Endodermal cell (in vitro differentiated cells): ENCODE data around the gene VPS35L. TPM values are rescaled to one million over a fixed set of nuclear protein-coding genes. Genes with fewer than 3 reads are reported as not detected.

Source experiments
- DNase-seq: peaks from one replicate; pipeline ENCODE4 v3.0.0-alpha.2; 2017
- H3K27ac ChIP-seq: 2 replicates; pipeline ENCODE4 v1.5.1; 2013; ENCODE audit warnings: mild to moderate bottlenecking, low read depth, low read length, moderate library complexity
- H3K27me3 ChIP-seq: 2 replicates; pipeline ENCODE4 v1.6.1; 2013; ENCODE audit warnings: mild to moderate bottlenecking, low read length, moderate library complexity; ENCODE audit not compliant: insufficient read depth, control insufficient read depth, poor library complexity, severe bottlenecking
- H3K36me3 ChIP-seq: 2 replicates; pipeline ENCODE4 v1.7.0; 2013; ENCODE audit warnings: mild to moderate bottlenecking, low read length, moderate library complexity; ENCODE audit not compliant: control insufficient read depth, insufficient read depth
- H3K4me1 ChIP-seq: one replicate; pipeline ENCODE4 v1.7.0; 2013; ENCODE audit warnings: low read length; ENCODE audit not compliant: control insufficient read depth, insufficient read depth
- H3K4me3 ChIP-seq: 2 replicates; pipeline ENCODE4 v1.5.1; 2013; ENCODE audit warnings: mild to moderate bottlenecking, low read length, moderate library complexity
- H3K9ac ChIP-seq: 2 replicates; pipeline ENCODE4 v1.6.1; 2013; ENCODE audit warnings: mild to moderate bottlenecking, low read length, moderate library complexity; ENCODE audit not compliant: poor library complexity, severe bottlenecking; ENCODE audit errors: extremely low read depth
- H3K9me3 ChIP-seq: 2 replicates; pipeline ENCODE4 v1.6.1; 2013; ENCODE audit warnings: mild to moderate bottlenecking, low read length, moderate library complexity; ENCODE audit not compliant: control insufficient read depth
- H3K27ac Mint-ChIP-seq: 2 replicates; pipeline ENCODE4 v1.8.0; 2020; ENCODE audit warnings: mixed read lengths
- H3K27me3 Mint-ChIP-seq: 2 replicates; pipeline ENCODE4 v1.8.0; 2021; ENCODE audit warnings: mild to moderate bottlenecking, mixed read lengths; ENCODE audit not compliant: insufficient read depth
- H3K36me3 Mint-ChIP-seq: 2 replicates; pipeline ENCODE4 v1.8.0; 2020; ENCODE audit warnings: low read depth, mixed read lengths
- H3K4me1 Mint-ChIP-seq: 2 replicates; pipeline ENCODE4 v1.8.0; 2020; ENCODE audit warnings: mixed read lengths
- H3K4me3 Mint-ChIP-seq: 2 replicates; pipeline ENCODE4 v1.8.0; 2020; ENCODE audit warnings: mild to moderate bottlenecking, moderate library complexity, mixed read lengths
- H3K9me3 Mint-ChIP-seq: 2 replicates; pipeline ENCODE4 v1.8.0; 2020; ENCODE audit warnings: mild to moderate bottlenecking, mixed read lengths
- WGBS, 2 experiments: methylation state at CpG; one replicate each; pipeline versions ENCODE4 v1.1.5 to v1.1.7; 2013; ENCODE audit warnings: missing lambda C conversion rate in 2 of 2, mixed read lengths in 1 of 2; ENCODE audit not compliant: insufficient coverage in 1 of 2, insufficient read length in 1 of 2; 5-methylcytosine and 5-hydroxymethylcytosine counted together
- total RNA-seq, 2 donors: library from RNA; stranded (reverse); fragmentation: NEBNext Ultra II Directional in 1 of 2; extraction: Animal tissue kit (Norgen Biotek cat#: 25700) in 1 of 2; gene quantifications; 2 replicates in 1 of 2; 3 replicates in 1 of 2; pipeline ENCODE4 v1.2.1, GENCODE V29; 2021
- TF ChIP-seq, protein P1 (sequence below): fragments of 200-600 bp; sonication (generic); conservative IDR thresholded peaks from 2 replicates; pipeline ENCODE4 v1.5.0; 2021; ENCODE audit warnings: antibody characterized with exemption, mild to moderate bottlenecking

VPS35L gene
- total RNA-seq, 2 donors from 2014 or later = 61.5 to 82.0 TPM

DNA sequence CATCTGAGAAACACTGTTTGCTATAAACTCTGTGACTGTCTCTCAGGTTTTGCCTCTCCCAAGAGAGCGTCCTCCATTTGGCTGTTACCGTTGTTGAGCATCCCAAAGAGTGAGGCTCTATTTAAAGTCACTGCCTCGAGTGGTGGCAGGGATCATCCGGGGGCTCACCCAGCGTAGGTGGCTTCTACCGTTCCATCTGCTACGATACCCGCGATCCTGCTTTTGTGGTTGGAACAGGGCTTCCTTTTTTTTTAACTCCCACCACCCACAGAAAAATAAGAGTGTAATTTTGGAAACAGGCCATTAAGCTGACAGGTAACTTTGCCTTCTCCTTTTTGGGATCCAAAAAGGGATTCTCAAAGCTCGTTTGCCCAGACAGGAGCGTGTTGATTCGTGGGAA is 126.1 kb downstream of the VPS35L start:
- Histone ChIP-seq H3K9ac (no peak overlapping the region), H3K27me3 (no peaks in the 10 kb centered on the region), H3K4me1 (no peaks in the 10 kb centered on the region), H3K36me3 (peaks cover 33% of the 10 kb centered on the region), H3K9me3 (peaks cover 12% of the 10 kb centered on the region), H3K4me3 (no peak overlapping the region), H3K27ac (no peak overlapping the region)
- no peak for DNase-seq
- peaks cover 59% of the 10 kb centered on the region for H3K36me3 Mint-ChIP-seq
- H3K4me3 Mint-ChIP-seq = no peak overlapping the region
- TF ChIP-seq, protein P1, sequence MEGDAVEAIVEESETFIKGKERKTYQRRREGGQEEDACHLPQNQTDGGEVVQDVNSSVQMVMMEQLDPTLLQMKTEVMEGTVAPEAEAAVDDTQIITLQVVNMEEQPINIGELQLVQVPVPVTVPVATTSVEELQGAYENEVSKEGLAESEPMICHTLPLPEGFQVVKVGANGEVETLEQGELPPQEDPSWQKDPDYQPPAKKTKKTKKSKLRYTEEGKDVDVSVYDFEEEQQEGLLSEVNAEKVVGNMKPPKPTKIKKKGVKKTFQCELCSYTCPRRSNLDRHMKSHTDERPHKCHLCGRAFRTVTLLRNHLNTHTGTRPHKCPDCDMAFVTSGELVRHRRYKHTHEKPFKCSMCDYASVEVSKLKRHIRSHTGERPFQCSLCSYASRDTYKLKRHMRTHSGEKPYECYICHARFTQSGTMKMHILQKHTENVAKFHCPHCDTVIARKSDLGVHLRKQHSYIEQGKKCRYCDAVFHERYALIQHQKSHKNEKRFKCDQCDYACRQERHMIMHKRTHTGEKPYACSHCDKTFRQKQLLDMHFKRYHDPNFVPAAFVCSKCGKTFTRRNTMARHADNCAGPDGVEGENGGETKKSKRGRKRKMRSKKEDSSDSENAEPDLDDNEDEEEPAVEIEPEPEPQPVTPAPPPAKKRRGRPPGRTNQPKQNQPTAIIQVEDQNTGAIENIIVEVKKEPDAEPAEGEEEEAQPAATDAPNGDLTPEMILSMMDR = no peak
- no peak overlapping the region for H3K27ac Mint-ChIP-seq
- H3K27me3 Mint-ChIP-seq = no peaks in the 10 kb centered on the region
- 92 to 100% methylated on average over 5 to 12 of the region's 12 CpGs for WGBS, 2 experiments
- H3K9me3 Mint-ChIP-seq = peaks cover 16% of the 10 kb centered on the region
- no peaks in the 10 kb centered on the region for H3K4me1 Mint-ChIP-seq

DNA sequence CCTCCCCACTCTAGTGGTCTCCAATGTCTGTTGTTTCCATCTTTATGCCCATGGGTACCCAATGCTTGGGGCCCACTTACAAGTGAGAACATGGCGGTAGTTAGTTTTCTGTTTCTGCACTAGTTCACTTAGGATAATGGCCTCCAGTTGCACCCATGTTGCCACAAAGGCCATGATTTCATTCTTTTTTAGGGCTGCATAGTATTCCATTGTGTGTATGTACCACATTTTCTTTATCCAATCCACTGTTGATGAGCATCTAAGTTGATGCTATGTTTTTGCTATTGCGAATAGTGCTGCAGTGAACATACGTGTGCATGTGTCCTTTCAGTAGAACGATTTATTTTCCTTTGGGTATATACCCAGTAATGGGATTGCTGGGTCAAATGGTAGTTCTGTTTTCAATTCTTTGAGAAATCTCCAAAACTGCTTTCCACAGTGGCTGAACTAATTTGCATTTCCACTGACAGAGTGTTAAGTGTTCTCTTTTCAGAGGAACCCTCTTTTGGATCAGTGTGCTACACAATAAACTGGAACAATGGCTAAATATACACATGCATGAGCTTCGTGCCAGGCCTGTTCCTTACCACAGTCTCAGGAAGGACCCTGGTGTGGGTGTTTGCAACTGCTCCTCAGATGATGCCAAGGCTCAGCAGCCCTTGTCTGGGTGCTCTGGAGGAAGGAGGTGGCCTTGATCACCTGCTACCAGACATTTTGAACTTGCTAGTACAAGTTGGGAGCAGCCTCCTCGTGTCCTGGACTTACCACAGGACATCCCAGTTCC is 128.1 kb downstream of the VPS35L start:
- 97 to 98% methylated on average over 6 of the region's 6 CpGs for WGBS, 2 experiments
- Mint-ChIP-seq H3K4me3 (no peak overlapping the region), H3K9me3 (peaks cover 16% of the 10 kb centered on the region), H3K27ac (no peak overlapping the region), H3K36me3 (peaks cover 68% of the 10 kb centered on the region), H3K27me3 (no peaks in the 10 kb centered on the region), H3K4me1 (peaks cover 7% of the 10 kb centered on the region)
- Histone ChIP-seq H3K4me3 (no peak overlapping the region), H3K36me3 (peaks cover 39% of the 10 kb centered on the region), H3K27ac (no peak overlapping the region), H3K4me1 (peaks cover 7% of the 10 kb centered on the region), H3K27me3 (no peaks in the 10 kb centered on the region), H3K9ac (no peak overlapping the region), H3K9me3 (peaks cover 12% of the 10 kb centered on the region)
- TF ChIP-seq, protein P1 = no peak
- no peak for DNase-seq

DNA sequence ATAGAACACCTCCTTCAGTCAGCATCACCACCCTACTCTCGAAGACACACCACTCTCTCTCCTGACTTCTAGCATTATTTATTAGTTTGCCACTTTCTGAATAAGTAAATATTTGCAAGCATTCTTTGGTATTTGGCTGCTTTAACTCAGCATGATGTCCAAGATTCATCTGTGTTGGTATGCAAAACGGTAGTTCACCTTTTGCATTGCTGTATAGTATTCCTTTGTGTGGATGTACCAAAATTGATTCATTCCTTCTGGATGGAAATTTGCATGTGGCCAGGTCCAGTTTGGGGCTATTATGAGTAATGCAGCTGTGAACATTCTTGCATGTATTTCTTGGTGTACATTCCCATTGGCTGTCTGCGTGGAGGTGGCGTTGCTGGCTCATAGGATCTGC is 129.7 kb downstream of the VPS35L start:
- no peaks in the 10 kb centered on the region for H3K27me3 ChIP-seq
- H3K4me3 ChIP-seq = no peak overlapping the region
- peaks cover 12% of the 10 kb centered on the region for H3K9me3 ChIP-seq
- no peak overlapping the region for H3K27ac ChIP-seq
- H3K9ac ChIP-seq = no peak overlapping the region
- TF ChIP-seq, protein P1 = no peak
- Mint-ChIP-seq H3K36me3 (peaks cover 77% of the 10 kb centered on the region), H3K9me3 (peaks cover 16% of the 10 kb centered on the region), H3K4me3 (no peak overlapping the region), H3K27me3 (no peaks in the 10 kb centered on the region), H3K4me1 (peaks cover 7% of the 10 kb centered on the region), H3K27ac (no peak overlapping the region)
- peaks cover 7% of the 10 kb centered on the region for H3K4me1 ChIP-seq
- H3K36me3 ChIP-seq = peaks cover 42% of the 10 kb centered on the region
- WGBS, 2 experiments = 93 to 100% methylated on average over 4 of the region's 4 CpGs
- no peak for DNase-seq
